GM12801 (cell line): Measurements from ENCODE around the gene DAZAP1.

ENCODE experiments used
- TF ChIP-seq, protein P1 (sequence below): IDR thresholded peaks from one replicate; pipeline ENCODE4 v1.5.1; 2011; ENCODE audit warnings: control low read depth; ENCODE audit not compliant: insufficient read length; ENCODE audit errors: extremely low read depth

Gene DAZAP1

DNA sequence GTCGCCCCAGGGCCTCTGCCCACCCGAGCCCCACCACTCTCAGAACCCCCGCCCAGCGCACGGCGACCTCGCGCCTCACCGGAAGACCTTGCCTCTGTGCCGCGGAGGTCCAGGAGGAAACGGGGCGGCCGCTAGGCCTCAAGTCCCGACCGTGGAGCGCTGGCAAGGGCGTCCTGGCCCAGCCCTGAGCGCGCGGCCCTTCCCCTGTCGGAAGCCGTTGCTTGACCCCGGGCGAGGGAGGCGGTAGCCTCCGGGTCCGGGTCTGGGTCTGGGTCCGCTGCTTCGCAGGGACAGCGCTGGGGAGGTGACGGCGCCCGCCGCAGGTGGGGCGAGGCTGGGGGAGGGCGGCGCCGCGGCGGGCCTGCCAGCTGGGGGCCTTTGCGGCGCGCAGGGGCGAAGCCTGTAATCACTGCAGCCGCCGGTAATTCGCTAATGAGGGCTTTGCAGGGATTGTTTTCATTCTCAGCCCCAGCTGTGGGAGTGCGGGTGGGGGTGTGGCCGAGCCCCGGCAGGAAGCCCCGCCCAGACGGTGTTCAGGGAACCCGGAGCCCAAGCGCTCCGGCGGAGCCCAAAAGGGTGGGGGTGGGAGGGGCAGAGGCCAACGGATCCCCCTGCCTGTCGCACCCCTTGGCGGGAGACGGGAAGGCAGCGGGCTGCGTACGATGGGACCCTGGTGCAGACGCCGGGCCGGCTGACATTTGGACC, 63.1 kb downstream of the DAZAP1 start:
- TF ChIP-seq, protein P1, sequence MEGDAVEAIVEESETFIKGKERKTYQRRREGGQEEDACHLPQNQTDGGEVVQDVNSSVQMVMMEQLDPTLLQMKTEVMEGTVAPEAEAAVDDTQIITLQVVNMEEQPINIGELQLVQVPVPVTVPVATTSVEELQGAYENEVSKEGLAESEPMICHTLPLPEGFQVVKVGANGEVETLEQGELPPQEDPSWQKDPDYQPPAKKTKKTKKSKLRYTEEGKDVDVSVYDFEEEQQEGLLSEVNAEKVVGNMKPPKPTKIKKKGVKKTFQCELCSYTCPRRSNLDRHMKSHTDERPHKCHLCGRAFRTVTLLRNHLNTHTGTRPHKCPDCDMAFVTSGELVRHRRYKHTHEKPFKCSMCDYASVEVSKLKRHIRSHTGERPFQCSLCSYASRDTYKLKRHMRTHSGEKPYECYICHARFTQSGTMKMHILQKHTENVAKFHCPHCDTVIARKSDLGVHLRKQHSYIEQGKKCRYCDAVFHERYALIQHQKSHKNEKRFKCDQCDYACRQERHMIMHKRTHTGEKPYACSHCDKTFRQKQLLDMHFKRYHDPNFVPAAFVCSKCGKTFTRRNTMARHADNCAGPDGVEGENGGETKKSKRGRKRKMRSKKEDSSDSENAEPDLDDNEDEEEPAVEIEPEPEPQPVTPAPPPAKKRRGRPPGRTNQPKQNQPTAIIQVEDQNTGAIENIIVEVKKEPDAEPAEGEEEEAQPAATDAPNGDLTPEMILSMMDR = no peak

- TF ChIP-seq, protein P1 = no peak
These were observed 63.7 kb downstream of the DAZAP1 start for GRCh38 chr19:1471010-1471514.

DNA sequence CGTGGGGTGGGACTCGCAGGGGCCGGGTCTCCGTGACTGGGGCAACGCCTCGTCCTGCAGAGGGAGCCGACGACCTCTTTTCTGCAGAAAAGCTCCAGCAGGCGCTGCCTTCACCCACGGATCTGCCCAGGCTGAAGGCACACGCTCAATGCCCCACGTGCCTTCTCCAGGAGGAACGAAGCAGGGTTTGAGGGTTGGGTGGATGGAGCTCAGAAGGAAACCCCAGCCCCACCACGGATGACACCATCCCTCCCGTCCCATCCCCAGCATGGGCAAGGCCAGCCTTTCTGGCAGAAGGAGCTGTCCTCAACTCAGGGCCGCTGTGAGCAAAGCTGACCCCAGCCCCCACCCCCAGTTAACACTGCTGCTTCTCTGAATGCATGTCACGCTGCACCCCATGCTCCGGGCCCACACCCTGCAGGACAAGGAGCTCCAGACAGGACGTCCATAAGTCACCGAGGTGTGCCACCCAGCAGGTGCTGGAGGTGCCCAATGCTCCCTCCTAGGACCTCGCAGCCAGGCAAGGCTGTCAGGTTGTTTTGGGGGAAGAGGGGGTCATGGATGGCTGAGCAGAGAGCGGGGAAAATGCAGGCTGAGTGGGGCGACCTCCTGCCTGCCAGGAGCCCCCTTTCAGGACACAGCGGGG, 64.3 kb downstream of the DAZAP1 start:
- TF ChIP-seq, protein P1 = no peak

DNA sequence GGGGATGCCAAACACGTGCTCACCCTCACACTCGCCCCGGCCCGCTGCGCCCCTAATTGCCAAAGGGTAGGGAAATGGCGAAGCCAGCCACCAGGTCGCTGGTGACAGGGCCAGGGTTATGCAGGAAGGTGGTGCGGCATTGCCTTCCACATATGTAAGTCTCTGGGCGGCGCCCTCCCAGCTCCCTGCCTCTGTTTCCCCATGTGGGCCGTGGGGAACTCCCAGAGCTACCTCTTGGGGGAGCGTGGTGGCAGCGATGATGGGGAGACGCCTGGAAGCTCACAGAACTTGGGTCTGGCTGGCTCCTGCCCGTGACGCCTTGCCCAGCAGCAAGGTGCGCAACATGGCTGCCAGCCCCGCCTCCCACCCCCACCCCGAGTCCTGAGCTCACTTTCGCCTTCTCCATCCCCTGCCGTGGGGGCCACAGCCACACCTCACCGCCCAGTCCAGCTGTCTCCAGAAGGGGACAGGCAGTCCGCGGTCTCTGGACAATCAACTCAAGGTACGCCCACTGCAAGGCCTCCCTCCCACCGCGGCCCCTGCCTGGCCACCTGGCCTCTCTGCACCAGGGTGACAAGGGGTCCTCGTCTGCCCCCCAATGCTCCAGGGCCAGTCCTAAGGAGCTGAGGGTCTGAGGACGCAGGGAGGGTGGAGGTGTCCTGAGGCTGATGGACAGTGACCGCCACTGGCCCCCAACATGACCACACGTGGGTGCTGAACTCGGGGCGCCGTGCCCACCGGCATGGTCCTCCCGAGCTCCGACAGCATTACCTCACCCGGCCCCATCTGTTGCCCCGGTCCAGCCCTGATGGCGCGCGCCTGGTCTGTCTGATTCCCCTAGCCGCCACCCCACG, 65.1 kb downstream of the DAZAP1 start:
- TF ChIP-seq, protein P1 = no peak

DNA sequence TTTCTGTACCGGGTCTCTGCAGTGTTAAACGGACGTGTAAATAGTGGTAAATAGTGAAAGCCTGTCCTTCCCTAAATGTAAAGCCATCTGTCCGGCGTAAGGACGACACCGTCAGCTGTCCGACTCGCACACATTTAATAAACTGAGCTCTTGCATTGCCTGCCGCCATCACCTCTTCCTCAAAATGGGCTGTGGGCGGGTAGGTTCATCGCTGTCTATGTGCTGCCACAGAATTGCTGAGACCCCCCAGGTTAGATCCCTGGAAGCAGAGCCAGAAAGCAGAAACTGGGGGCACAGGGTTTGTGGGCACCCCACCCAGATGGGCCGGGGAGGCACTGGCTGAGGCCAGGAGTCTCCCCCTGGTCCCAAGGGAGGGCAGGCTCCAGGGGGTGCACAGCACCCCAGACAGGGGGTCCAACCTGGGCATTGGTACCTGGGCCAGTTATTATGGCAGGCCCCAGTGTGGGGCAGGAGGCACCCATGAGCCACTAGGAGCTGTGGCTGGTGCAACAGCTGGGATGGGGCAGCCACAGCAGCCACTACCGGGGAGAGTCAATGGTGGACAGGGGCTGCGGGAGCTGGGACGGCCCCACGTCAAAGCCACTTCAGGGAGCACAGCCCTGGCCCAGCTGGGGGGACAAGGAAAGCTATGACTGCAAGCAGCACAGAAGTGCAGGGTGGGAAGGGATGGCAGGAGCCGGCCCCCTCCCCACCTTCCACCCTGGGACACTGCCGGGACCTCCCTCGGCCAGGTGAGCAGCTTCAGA, 65.9 kb downstream of the DAZAP1 start:
- TF ChIP-seq, protein P1 = no peak

DNA sequence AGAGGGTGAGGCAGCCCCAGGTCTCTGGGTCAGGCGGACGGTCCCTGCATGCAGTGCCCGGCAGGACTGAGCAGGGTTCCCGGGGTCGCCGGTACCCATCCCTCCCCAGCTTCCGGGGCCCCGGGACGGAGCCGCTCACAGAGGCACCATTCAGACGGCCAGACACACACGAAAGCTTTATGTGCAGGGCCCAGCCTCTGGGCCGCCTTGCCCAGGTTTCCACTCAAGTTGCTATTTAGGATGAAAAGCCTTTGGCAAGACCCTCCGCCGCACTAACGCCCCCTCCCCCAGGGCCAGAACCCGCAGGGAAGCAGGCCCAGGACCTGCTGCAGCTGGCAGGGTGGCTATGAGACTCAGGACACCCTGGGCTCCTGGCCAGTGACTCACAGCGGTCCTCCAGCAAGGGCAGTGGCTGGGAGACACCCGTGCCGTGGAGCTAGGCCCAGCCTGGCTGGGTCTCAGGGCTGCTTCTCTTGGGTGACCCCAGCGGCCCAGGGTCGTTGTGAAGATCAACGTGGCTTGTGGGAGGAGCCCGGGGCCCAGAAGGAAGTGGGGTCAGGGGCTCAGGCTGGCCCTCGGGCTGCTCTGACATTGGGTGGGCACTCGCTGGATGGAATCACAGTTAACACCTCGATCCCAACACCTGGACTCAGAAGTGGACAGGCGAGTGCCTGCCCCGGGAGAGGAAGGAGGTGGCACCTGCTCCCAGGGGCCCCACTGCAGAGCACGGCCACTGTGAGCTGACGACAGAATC, 66.8 kb downstream of the DAZAP1 start:
- TF ChIP-seq, protein P1 = no peak
